ENCODE data around the gene CMTM3.

CMTM3 gene

DNA sequence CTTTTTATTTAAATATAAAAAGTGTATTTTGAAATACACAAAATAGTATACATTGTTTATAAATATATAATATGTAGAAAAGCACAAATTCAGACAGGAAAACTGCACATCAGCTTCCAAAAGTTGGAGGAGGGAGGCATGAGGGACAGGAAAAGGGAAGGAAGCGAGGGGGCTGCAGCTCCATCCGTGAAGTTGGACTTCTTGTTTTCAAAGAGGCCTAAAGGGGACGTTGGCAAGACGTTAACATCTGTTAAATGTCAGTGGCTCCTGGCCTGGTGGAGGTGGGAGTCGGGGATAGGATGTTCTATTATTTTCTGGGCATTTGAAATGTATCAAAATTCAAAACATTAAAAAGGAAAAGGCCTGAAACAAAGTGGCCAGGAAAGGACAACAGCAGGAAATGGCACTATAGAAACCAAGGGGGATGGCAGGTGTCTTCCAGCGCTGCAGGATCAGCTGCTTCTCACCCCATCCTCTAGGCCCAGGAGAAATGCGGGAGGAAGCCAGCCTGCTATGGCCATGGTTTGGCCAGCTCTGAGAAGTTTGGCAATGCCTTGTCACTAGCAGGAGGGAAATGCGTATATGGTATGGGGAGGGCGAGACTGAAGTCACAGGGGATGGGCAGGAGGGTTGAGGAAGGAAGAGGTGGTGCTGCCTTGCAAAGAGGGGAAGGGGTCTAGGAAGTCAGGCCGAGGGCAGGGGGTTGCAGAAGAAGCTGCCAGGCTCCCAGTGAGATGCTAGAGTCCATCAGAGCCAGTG lies 18.8 kb upstream of the CMTM3 start:
- no peak overlapping the region for H3K4me3 ChIP-seq (ENCODE audit: low read depth, low read length)
- no peak for DNase-seq (ENCODE audit: low read depth, low spot score)
- in situ Hi-C loops (cut with HindIII; ENCODE audit: low sequenced_read_pairs), result no loop called here
- TF ChIP-seq, protein P1, sequence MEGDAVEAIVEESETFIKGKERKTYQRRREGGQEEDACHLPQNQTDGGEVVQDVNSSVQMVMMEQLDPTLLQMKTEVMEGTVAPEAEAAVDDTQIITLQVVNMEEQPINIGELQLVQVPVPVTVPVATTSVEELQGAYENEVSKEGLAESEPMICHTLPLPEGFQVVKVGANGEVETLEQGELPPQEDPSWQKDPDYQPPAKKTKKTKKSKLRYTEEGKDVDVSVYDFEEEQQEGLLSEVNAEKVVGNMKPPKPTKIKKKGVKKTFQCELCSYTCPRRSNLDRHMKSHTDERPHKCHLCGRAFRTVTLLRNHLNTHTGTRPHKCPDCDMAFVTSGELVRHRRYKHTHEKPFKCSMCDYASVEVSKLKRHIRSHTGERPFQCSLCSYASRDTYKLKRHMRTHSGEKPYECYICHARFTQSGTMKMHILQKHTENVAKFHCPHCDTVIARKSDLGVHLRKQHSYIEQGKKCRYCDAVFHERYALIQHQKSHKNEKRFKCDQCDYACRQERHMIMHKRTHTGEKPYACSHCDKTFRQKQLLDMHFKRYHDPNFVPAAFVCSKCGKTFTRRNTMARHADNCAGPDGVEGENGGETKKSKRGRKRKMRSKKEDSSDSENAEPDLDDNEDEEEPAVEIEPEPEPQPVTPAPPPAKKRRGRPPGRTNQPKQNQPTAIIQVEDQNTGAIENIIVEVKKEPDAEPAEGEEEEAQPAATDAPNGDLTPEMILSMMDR (IDR thresholded peaks at IDR 0.05; ENCODE audit: low read depth, low read length), result no peak

DNA sequence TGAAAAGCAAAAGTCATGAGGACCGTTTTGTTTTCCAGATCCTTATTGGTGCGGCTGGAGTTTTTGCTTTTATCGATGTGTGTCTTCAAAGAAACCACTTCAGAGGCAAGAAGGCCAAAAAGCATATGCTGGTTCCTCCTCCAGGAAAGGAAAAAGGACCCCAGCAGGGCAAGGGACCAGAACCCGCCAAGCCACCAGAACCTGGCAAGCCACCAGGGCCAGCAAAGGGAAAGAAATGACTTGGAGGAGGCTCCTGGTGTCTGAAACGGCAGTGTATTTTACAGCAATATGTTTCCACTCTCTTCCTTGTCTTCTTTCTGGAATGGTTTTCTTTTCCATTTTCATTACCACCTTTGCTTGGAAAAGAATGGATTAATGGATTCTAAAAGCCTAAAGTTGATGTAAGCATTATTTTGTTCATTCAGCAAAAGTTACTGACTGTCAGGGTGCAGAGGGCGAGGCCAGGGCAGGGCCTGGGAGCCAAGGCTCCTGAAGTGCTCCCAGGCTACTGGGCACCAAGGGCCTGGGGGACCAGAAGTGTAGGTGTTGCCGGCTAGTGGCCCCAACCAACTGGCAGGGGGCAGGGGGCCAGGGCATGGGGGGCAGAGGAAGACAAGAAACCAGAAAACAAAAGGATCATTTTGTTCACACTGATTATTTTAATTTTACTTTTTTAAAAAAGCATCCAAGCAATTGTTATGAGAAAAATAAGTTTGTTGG lies 16.5 kb upstream of the CMTM3 start:
- TF ChIP-seq, protein P1 (IDR thresholded peaks at IDR 0.05; ENCODE audit: low read depth, low read length), result no peak
- in situ Hi-C loops (cut with HindIII; ENCODE audit: low sequenced_read_pairs), result no loop called here
- H3K4me3 ChIP-seq (ENCODE audit: low read depth, low read length), result no peak overlapping the region
- no peak for DNase-seq (ENCODE audit: low read depth, low spot score)

DNA sequence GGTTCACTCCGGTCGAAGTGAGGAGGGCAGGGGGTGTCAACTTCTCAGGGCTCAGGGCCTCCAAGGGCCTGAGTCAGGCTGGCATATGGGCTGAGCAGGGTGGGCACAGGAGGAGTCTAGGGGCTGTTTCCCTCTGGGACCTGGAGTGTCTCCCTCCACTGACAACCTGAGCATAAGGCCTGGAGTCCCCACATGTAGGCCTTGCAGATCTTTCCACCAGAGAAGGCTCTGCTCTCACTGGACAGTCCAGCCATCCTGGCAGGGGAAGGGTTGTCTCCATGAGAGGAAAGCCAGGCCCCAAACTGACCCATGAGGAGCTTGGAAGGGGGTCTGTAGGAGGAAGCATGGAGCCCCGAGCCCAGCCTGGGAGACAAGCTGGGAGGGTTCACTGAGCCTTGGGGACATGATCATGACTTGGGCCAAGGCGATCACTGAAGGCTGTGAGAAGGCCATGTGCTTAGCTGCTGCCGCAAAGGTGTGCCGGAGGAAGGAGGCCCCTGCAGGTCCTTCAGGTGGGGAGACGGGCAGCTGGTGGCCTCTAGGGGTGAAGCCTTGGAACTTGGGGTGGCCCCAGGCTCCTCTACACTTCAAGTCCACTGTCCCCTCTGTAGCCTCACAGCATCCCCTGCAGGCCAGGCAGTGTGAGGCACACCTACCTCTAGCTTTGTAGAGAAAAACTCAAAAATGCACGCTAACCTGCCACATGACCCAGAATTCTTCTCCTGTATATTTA lies 15.4 kb upstream of the CMTM3 start:
- in situ Hi-C loops (cut with HindIII; ENCODE audit: low sequenced_read_pairs), result no loop called here
- TF ChIP-seq, protein P1 (IDR thresholded peaks at IDR 0.05; ENCODE audit: low read depth, low read length), result peak; percentile 74
- no peak overlapping the region for H3K4me3 ChIP-seq (ENCODE audit: low read depth, low read length)
- no peak for DNase-seq (ENCODE audit: low read depth, low spot score)

DNA sequence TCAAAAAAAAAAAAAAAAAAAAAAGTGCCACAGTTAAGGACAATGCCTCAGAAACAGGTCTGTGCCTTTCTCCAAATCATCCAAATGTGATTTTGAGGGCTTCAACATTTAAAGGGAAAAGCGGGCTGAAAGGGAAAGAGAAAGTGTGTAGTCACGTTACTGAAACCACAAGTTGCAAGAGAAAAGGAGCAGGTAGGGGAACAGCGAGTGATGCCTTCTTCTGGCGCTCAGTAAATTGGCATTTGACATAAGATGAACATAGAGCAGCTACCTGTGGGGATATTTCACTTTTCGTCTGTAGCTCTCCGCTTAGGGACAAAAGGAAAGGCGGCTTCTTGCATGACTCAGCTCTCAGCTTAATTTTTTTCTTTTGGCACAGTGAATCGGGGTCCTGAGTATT lies 14.2 kb upstream of the CMTM3 start:
- in situ Hi-C loops (cut with HindIII; ENCODE audit: low sequenced_read_pairs), result no loop called here
- no peak for DNase-seq (ENCODE audit: low read depth, low spot score)
- TF ChIP-seq, protein P1 (IDR thresholded peaks at IDR 0.05; ENCODE audit: low read depth, low read length), result no peak
- H3K4me3 ChIP-seq (ENCODE audit: low read depth, low read length), result no peak overlapping the region

DNA sequence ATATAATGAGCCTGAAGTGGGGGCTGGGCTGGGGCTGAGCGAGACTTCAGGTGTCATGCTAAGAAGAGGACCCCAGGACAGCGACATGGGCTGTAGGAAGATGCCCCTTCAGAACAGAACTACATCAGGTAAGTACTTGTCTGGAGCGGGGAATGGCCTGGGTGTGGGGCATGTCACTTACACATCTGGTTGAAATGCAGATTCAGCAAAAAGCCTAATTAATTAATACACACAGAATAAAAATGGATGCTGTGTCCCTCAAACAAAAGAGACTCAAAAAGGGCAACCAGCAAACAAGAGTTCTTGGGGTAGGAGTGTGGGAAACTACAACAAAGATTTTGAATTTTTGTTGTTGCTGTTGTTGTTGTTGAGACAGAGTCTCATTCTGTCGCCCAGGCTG lies 13.5 kb upstream of the CMTM3 start:
- no peak overlapping the region for H3K4me3 ChIP-seq (ENCODE audit: low read depth, low read length)
- DNase-seq (ENCODE audit: low read depth, low spot score), result no peak
- TF ChIP-seq, protein P1 (IDR thresholded peaks at IDR 0.05; ENCODE audit: low read depth, low read length), result no peak
- in situ Hi-C loops (cut with HindIII; ENCODE audit: low sequenced_read_pairs), result no loop called here

DNA sequence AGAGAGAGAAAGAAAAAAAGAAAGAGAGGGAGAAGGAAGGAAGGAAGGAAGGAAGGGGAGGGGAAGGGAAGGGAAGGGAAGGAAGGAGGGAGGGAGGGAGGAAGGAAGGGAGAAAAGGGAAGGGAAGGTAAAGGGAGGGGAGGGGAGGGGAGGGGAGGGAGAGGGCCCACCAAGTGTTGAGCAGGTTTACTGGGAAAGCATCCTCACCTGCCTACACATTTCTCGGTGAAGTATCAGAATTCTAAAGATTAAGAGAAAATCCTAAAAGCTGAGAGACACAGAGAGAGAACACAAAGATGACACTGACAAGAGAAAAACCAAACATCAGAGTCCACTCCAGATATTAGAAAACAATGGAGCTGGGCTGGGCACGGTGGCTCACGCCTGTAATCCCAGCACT lies 12.3 kb upstream of the CMTM3 start:
- no peak overlapping the region for H3K4me3 ChIP-seq (ENCODE audit: low read depth, low read length)
- DNase-seq (ENCODE audit: low read depth, low spot score), result no peak
- in situ Hi-C loops (cut with HindIII; ENCODE audit: low sequenced_read_pairs), result no loop called here
- TF ChIP-seq, protein P1 (IDR thresholded peaks at IDR 0.05; ENCODE audit: low read depth, low read length), result no peak
